NCI-H460 (cell line): ENCODE data around the gene FRRS1. TPM values are rescaled to one million over a fixed set of nuclear protein-coding genes. Genes with fewer than 3 reads are reported as not detected.
A peak's percentile ranks its signal among the peaks of the same experiment; 100 is the strongest.
"Not testable (repeated sequence)": the region's sequence is repeated elsewhere in the genome, so short reads cannot be mapped to it uniquely, and the experiment has no call there.

Source experiments
- DNase-seq: peaks from one replicate; pipeline ENCODE4 v3.0.0-alpha.2; 2016; ENCODE audit warnings: low read depth; ENCODE audit errors: extremely low read depth
- polyA plus RNA-seq: library from polyadenylated mRNA; depleted of rRNA; stranded (reverse); fragments of >200 nt; gene quantifications from 2 replicates; pipeline ENCODE4 v1.2.3, GENCODE V29; 2014; cell fraction: nucleus; rRNA removed
- total RNA-seq: library from RNA; depleted of rRNA; stranded (reverse); fragments of >200 nt; shearing (Covaris generic); gene quantifications from 2 replicates; pipeline ENCODE4 v1.2.3, GENCODE V29; 2014; rRNA removed

FRRS1 gene
- 8.7 and 9.3 TPM in 2 replicates for total RNA-seq
- polyA plus RNA-seq: 5.7 TPM in 2 replicates

DNA sequence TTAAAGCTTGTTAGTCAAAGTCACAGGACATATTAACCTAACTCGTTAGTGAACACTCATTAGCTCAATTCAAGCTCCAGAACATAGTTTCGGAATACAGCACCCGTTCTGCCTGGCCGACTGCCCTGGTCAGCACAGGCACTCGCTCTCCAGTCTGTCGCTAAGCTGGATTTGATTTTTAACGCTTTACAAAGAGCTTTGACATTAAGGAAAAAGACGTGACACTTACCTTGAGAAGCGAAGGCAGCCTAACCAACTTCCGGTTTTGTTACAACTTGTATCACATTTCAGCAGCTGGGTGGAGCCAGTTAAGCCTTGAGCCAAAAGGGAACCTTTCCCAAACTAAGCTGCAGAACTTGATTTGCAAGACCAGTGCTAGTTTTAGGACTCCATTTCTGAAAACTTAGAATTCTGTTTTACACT is at the start of gene FRRS1:
Gene FRRS1 (minus strand): TSS at position 258 of the 423 bp plus-strand sequence. CDS start 17,867 bp downstream, outside the sequence.
- DNase-seq: peak; percentile 45

GRCh38 chr1:99814373-99814900 is 48.0 kb upstream of the FRRS1 start:
- no peak for DNase-seq

GRCh38 chr1:99811747-99812146 is 45.3 kb upstream of the FRRS1 start:
- no peak for DNase-seq

DNA sequence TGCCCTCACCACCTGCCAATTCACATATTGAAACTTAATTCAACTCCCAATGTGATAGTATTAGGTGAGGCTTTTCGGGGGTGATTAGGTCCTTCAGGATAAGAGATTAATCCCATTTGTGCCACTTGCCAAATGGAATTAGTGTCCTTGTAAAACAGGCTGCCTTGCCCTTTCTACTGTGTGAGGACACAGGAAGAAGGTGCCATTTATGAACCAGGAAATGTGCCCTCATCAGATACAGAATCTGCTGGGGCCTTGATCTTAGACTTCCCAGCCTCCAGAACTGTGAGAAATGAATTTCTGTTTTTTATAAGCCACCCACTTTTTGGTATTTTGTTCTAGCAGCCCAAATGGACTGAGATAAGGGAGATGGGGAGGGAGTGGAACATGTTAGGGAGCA is 44.6 kb upstream of the FRRS1 start:
- no peak for DNase-seq

- peak; percentile 77 for DNase-seq
These were observed 42.1 kb upstream of the FRRS1 start for GRCh38 chr1:99808391-99809115.

DNA sequence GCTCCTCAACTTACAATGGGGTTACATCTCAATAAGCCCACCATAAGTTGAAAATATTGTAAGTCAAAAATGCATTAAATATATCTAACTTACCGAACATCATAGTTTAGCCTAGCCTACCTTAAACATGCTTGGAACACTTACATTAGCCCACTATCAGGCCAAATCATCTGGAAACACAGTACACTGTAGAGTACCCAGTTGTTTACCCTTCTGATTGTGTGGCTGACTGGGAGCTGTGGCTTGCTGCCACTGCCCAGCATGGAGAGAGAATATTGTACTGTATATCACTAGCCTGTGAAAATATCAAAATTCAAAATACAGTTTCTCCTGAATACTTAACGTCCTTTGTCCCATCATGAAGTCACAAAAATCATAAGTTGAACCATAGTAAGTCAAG is 40.4 kb upstream of the FRRS1 start:
- no peak for DNase-seq

GRCh38 chr1:99801584-99801983 is 35.1 kb upstream of the FRRS1 start:
- DNase-seq: no peak

- not testable (repeated sequence) for DNase-seq
These were observed 27.4 kb upstream of the FRRS1 start for GRCh38 chr1:99793861-99794260.

- no peak for DNase-seq
These were observed 23.3 kb upstream of the FRRS1 start for GRCh38 chr1:99789715-99790114.

GRCh38 chr1:99788896-99789295 is 22.5 kb upstream of the FRRS1 start:
- DNase-seq: no peak

DNA sequence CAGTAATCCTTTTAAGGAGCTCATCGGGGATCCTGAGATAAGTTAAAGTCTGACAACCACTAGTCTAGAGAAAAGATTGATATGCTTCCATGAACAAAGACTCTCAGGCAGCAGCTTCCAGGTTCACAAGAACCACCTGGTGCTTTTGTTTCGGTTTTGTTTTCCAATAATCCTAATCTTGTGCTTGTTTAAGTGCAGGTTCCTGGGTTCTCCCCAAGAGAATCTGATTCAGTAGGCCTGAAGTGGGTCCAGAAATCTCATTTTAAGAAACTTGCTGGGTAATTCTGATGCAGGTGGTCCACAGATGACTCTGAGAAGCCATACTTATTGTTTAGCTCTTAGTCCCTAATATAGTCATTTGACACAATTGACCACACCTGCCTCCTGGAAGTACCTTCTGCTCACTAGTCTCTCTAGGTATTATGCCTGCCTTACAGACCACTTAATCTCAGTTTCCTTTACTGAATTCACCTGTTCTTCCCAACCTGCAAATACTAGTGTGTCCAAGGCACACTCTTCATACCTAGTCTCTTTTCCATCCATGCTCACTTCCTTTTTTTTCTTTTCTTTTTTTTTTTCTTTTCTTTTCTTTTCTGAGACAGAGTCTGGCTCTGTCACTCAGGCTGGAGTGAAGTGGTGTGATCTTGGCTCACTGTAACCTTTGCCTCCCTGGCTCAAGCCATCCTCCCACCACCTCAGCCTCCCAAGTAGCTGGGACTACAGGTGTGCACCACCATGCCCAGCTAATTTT is 20.5 kb upstream of the FRRS1 start:
- no peak for DNase-seq

- DNase-seq: no peak
These were observed 18.4 kb upstream of the FRRS1 start for GRCh38 chr1:99784809-99785255.

- no peak for DNase-seq
These were observed 17.7 kb upstream of the FRRS1 start for GRCh38 chr1:99784143-99784542.

GRCh38 chr1:99782920-99783319 is 16.5 kb upstream of the FRRS1 start:
- DNase-seq: no peak

- DNase-seq: no peak
These were observed 16.0 kb upstream of the FRRS1 start for GRCh38 chr1:99782397-99782796.

GRCh38 chr1:99781798-99782197 is 15.4 kb upstream of the FRRS1 start:
- no peak for DNase-seq

DNA sequence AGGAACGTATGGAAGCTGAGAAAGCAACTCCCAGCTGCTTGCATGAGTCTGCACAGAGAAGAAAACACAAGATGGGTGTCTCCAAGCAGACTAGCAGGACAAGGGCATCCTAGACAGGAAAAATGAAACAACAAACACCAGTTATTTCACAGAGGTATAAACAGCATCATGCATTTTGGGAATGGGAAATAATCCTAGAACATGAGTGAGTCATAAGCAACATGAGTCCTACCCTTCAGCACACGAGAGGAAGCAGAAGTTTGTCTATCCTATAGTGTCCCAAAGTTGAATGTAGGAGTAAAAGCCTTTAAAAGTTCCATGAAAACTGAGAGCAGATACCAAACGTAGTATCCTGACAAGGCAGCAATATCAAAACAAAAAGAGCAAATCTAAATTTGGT is 11.3 kb upstream of the FRRS1 start:
- DNase-seq: no peak

- no peak for DNase-seq
These were observed 9.7 kb upstream of the FRRS1 start for GRCh38 chr1:99776120-99776519.

GRCh38 chr1:99772809-99773208 is 6.4 kb upstream of the FRRS1 start:
- DNase-seq: no peak

DNA sequence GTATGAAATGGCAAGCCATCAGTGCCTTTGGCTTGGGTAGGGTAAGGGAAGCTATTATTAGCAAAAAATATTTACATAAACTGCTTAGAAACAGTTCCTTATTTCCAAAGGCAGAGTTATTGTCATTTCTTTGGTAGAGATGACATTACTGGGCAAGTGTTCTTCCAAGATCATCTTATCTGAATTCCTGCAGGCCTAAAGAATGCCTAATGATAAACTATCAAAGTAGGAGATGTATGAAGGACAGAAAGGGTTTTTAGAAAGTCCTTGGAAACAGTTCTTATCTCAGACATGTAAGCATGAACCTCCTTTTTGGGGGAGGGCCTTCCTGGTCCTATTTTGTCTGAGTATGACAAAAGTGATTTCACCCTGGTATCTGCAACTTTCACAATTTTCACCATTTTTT is 5.1 kb upstream of the FRRS1 start:
- no peak for DNase-seq

- DNase-seq: no peak
These were observed 2.2 kb upstream of the FRRS1 start for GRCh38 chr1:99768524-99769245.
